Measurements from ENCODE around the gene JOSD1.

- TF ChIP-seq CTCF (IDR thresholded peaks at IDR 0.05) (no peak), POLR2A (IDR thresholded peaks at IDR 0.05) (no peak)
These were observed 47.9 kb downstream of the JOSD1 start for GRCh38 chr22:38652859-38653258.

Data from testis (tissue), 2 donors.